GM23248 (cell line): ENCODE results near the gene FBXO46.

Experiments
- EZH2 ChIP-seq: fragments of 200-600 bp; sonication (generic); IDR thresholded peaks from 2 replicates; pipeline ENCODE4 v1.6.1; 2018; ENCODE audit warnings: antibody characterized with exemption, mild to moderate bottlenecking; ENCODE audit not compliant: insufficient read depth, poor library complexity, severe bottlenecking
- EZH2phosphoT487 ChIP-seq: fragments of 200-600 bp; sonication (generic); IDR thresholded peaks from 2 replicates; pipeline ENCODE4 v1.6.1; 2018; ENCODE audit warnings: antibody characterized with exemption, moderate library complexity, mild to moderate bottlenecking, low read depth; ENCODE audit not compliant: insufficient read depth

DNA sequence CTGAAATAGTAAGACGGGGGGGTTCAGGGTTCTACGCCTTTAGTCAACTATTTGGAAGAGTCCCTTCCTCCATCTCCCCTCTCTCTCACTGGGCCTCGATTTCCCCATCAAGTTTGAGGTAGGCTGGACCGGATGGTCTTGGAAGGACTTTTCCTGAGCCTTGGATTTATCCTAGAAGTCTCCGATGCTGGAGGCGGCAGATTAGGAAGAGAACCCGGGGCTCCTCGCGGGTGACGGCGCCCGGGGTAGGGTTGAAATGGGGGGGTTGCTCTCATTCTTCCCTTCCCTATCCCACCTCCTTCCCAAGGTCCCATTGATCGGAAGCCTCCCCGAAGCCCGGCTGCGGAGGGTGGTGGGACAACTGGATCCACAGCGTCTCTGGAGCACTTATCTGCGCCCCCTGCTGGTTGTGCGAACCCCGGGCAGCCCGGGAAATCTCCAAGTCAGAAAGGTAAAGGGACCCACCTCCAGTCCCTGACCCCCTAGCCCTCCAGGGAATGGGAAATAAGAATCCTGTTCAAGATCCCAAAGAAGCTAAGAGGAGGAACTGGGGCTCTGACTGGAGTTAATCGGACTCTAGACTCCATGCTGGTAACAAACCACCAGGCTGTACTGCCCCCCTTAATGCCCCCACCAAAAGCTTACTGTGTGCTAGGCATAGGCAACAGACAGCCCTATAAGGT, 37.4 kb downstream of the FBXO46 start:
- TF ChIP-seq EZH2 (no peak), EZH2phosphoT487 (no peak)
